Omental fat pad (tissue), 4 donors: Measurements from ENCODE around the gene PTEN. TPM values are rescaled to one million over a fixed set of nuclear protein-coding genes. Genes with fewer than 3 reads are reported as not detected.

Experiments used
- ATAC-seq: fragments of 150-250 bp; one replicate; pipeline ENCODE4 v1.9.1; 2016; ENCODE audit warnings: mild to moderate bottlenecking, moderate library complexity; ENCODE audit not compliant: low FRiP score
- DNase-seq: peaks from one replicate; pipeline ENCODE4 v3.0.0-alpha.2; 2019; ENCODE audit warnings: low spot score
- total RNA-seq, 4 donors: library from RNA; depleted of rRNA; stranded (reverse); fragments of >200 nt; gene quantifications; one replicate each; pipeline ENCODE4 v1.1.0, GENCODE V29; 2016
- TF ChIP-seq, protein P1 (sequence below), 3 donors: fragments of 450-650 bp; IDR thresholded peaks; one replicate each; pipeline ENCODE4 v1.5.1; 2016 to 2017; ENCODE audit warnings: antibody characterized with exemption in 3 of 3, mild to moderate bottlenecking in 3 of 3, moderate library complexity in 2 of 3

Gene PTEN
- total RNA-seq, 4 donors from 2014 or later = 167 to 352 (median 285) TPM

DNA sequence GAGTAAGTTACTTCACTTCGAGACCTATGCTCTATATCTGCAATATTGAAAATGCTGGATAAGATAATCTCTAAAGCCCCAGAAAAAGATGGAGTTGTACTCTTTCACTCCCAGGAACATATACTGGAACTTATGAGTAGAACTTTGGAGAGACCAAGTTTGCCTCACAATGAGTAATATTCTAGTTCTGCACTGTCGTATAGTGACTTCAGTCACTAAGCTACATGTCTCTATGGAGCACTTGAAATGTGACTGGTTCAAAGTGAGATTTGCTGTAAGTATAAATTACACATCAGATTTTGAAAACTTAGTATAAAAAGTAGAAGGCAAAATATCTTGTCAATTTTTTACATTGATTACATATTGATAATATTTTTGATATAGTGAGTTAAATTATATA is 116.4 kb downstream of the PTEN start:
- TF ChIP-seq, protein P1, sequence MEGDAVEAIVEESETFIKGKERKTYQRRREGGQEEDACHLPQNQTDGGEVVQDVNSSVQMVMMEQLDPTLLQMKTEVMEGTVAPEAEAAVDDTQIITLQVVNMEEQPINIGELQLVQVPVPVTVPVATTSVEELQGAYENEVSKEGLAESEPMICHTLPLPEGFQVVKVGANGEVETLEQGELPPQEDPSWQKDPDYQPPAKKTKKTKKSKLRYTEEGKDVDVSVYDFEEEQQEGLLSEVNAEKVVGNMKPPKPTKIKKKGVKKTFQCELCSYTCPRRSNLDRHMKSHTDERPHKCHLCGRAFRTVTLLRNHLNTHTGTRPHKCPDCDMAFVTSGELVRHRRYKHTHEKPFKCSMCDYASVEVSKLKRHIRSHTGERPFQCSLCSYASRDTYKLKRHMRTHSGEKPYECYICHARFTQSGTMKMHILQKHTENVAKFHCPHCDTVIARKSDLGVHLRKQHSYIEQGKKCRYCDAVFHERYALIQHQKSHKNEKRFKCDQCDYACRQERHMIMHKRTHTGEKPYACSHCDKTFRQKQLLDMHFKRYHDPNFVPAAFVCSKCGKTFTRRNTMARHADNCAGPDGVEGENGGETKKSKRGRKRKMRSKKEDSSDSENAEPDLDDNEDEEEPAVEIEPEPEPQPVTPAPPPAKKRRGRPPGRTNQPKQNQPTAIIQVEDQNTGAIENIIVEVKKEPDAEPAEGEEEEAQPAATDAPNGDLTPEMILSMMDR (IDR thresholded peaks at IDR 0.05) = no peak
- no peak for ATAC-seq
- DNase-seq = no peak

DNA sequence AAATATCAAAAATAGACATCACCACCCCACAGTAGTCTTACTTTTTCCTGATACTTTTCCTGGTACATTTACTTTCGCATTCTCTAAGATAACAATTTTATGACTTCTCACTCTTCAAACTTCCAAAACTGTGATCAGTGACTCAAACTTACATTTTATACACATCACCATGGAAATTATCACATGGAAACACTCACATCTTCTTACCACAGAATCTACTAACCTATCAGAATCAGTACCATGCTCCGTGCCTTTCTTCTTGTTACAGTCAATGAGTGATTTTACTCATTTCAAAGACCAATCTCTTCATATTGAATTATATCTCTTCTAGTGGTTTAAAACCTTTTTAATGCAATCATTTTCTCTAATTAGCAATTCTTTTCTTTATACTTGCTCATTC is 120.3 kb downstream of the PTEN start:
- no peak for DNase-seq
- TF ChIP-seq, protein P1 (IDR thresholded peaks at IDR 0.05) = no peak
- ATAC-seq = no peak

DNA sequence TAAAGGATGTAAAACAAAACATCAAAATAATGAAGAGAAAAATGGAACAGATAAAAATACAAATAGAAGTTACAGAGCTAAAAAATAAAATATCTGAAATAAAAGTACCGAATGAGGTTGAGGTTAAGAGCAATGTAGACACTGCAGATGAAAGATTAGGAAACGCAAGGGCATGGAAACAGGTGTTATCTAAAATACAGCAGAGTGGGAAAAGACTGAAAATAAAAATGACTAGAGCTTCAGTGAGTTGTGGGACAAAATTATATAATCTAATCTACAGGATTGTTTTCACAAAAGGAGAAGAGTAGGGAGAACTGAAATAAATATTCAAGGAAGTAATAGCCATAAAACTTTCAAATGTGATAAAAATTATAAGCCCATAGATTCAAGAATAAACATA is 123.8 kb downstream of the PTEN start:
- ATAC-seq = no peak

DNA sequence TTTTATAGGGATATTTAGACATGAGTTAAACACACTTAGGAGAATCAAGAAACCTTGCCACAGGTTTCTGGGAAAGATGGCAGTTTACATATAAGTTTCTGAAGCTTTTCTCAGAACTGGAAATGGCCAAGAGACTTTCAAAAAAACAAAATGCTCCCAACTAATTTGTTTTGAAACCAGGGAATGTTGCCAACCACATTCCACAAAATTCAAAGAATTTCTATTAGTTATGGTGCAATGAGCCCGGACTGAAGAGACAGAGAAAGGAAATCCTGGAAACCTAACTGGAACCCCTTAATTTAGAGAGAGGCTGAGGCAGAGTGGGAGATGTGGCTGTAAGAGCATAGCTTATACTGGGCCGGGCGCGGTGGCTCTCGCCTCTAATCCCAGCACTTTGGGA is 128.5 kb downstream of the PTEN start:
- ATAC-seq (no peak), DNase-seq (no peak)
- TF ChIP-seq, protein P1 (IDR thresholded peaks at IDR 0.05) = no peak

More for the DNA sequence above, 123.8 kb downstream of the PTEN start:
- DNase-seq = no peak
- TF ChIP-seq, protein P1 (IDR thresholded peaks at IDR 0.05) = no peak

DNA sequence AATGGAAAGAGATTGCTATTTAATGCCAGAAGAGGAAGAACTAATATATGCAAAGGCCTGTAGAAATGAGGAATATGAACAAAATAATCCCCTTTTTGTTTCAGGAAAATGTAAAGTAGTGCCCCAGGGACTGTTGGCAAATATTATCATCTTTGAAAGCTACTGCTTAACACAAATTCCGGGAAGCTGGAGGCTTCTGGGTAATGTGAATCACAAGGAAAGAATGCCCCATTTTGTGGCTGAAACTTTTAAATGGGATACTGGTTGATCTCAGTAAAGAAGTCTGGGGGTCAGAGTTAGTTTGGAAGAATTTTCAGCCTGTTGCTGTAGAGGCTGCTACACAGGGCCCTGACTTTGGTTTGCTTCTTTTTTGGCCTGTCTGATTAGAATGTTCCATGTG is 141.0 kb downstream of the PTEN start:
- ATAC-seq (no peak), DNase-seq (no peak)
- TF ChIP-seq, protein P1 (IDR thresholded peaks at IDR 0.05) = no peak

DNA sequence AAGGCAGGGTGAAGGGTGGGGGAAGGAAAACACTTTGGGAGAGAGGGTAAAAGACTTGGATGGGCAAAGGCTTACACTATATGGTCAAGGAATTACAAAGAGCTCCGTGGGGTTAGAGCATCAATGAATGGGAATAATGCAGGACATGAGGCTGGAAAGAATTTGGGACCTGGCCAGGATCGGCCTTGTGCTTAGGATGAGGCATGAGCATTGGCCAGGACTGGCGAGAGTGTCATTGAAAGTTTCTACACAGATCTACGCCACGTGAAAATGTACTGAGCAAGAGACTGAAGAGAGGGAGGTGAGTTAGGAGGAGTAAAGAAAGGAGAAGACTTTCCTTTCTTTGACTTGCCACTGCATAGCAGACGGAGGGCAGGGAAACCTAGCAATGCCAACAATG is 142.8 kb downstream of the PTEN start:
- ATAC-seq (no peak), DNase-seq (no peak)
- TF ChIP-seq, protein P1 (IDR thresholded peaks at IDR 0.05) = no peak

DNA sequence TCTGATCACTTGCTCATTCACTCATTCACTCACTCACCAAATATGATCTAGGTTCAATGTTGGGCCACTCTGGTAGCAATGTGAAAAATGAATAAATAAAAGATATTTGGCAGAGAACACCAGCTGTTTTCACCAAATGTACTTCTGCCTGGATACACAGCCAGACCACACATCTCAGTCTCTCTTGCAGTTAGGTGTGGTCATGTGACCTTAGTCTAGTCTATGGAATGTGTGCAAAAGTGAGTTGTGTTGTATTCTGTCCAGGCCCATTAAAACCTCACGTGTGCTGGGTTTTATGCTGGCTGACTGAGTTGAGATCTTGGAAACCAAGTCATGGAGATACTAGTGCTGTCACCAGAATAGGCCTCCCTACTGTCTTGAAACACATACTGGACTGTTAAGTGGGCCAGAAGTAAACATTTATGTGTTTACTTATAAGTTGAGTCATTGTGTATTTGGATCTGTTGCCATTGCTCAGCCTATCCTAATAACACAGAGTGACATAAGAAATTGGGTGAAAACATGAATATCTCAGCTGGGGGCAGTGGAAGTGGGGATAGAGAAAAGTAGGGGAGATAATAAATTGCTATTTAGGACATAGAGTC is 145.5 kb downstream of the PTEN start:
- TF ChIP-seq, protein P1 (IDR thresholded peaks at IDR 0.05) = no peak
- ATAC-seq = no peak
- no peak for DNase-seq
